H9 (cell line): ENCODE data around the gene AVPR2. TPM values are rescaled to one million over a fixed set of nuclear protein-coding genes. Genes with fewer than 3 reads are reported as not detected.

Experiments
- DNase-seq: peaks from one replicate; pipeline ENCODE4 v3.0.0-alpha.2; 2017
- H2AFZ ChIP-seq: one replicate; pipeline ENCODE4 v1.6.1; 2013; ENCODE audit warnings: mild to moderate bottlenecking, low read length, control low read depth, moderate library complexity
- H2AK5ac ChIP-seq: 2 replicates; pipeline ENCODE4 v1.6.1; 2013; ENCODE audit warnings: low read length, control low read depth, mixed read lengths; ENCODE audit not compliant: insufficient read length
- H2BK120ac ChIP-seq: one replicate; pipeline ENCODE4 v1.6.1; 2013; ENCODE audit warnings: low read depth, mild to moderate bottlenecking, low read length, control low read depth, inconsistent platforms; ENCODE audit not compliant: poor library complexity, severe bottlenecking
- H2BK12ac ChIP-seq: 2 replicates; pipeline ENCODE4 v1.6.1; 2013; ENCODE audit warnings: low read length, control low read depth, mixed read lengths, low read depth; ENCODE audit not compliant: insufficient read length
- H2BK15ac ChIP-seq: 2 replicates; pipeline ENCODE4 v1.6.1; 2013; ENCODE audit warnings: low read depth, low read length, control low read depth
- H2BK20ac ChIP-seq: one replicate; pipeline ENCODE4 v1.6.1; 2013; ENCODE audit warnings: low read depth, mild to moderate bottlenecking, low read length, control low read depth, inconsistent platforms; ENCODE audit not compliant: poor library complexity, severe bottlenecking
- H2BK5ac ChIP-seq: 2 replicates; pipeline ENCODE4 v1.6.1; 2013; ENCODE audit warnings: low read length, control low read depth, mixed read lengths; ENCODE audit not compliant: insufficient read length
- H3K14ac ChIP-seq: 2 replicates; pipeline ENCODE4 v1.6.1; 2013; ENCODE audit warnings: low read length, control low read depth; ENCODE audit not compliant: insufficient read depth
- H3K18ac ChIP-seq: 2 replicates; pipeline ENCODE4 v1.6.1; 2013; ENCODE audit warnings: low read depth, mild to moderate bottlenecking, mixed read lengths, low read length, control low read depth; ENCODE audit not compliant: insufficient read length
- H3K23ac ChIP-seq: 2 replicates; pipeline ENCODE4 v1.6.1; 2013; ENCODE audit warnings: low read length, control low read depth, mixed read lengths, low read depth; ENCODE audit not compliant: insufficient read length
- H3K23me2 ChIP-seq: 2 replicates; pipeline ENCODE4 v1.6.1; 2013; ENCODE audit warnings: low read depth, mild to moderate bottlenecking, mixed read lengths, low read length, control low read depth; ENCODE audit not compliant: insufficient read length, poor library complexity, severe bottlenecking
- H3K27ac ChIP-seq: 2 replicates; pipeline ENCODE4 v1.5.1; 2013; ENCODE audit warnings: low read length, control low read depth, mixed read lengths, low read depth; ENCODE audit not compliant: insufficient read length
- H3K27me3 ChIP-seq: 2 replicates; pipeline ENCODE4 v1.6.1; 2013; ENCODE audit warnings: low read length, control low read depth, inconsistent platforms; ENCODE audit not compliant: insufficient read depth
- H3K4ac ChIP-seq: 2 replicates; pipeline ENCODE4 v1.6.1; 2013; ENCODE audit warnings: low read depth, mild to moderate bottlenecking, control low read depth, inconsistent platforms, low read length, moderate library complexity
- H3K4me1 ChIP-seq: 2 replicates; pipeline ENCODE4 v1.6.1; 2013; ENCODE audit warnings: low read length, control low read depth, inconsistent platforms; ENCODE audit not compliant: insufficient read depth
- H3K4me2 ChIP-seq: 2 replicates; pipeline ENCODE4 v1.6.1; 2013; ENCODE audit warnings: low read length, control low read depth, mixed read lengths; ENCODE audit not compliant: insufficient read length, insufficient read depth
- H3K56ac ChIP-seq: 2 replicates; pipeline ENCODE4 v1.6.1; 2013; ENCODE audit warnings: low read depth, mild to moderate bottlenecking, mixed read lengths, low read length, control low read depth; ENCODE audit not compliant: insufficient read length
- H3K79me1 ChIP-seq: 2 replicates; pipeline ENCODE4 v1.6.1; 2013; ENCODE audit warnings: low read depth, mild to moderate bottlenecking, moderate library complexity, low read length, control low read depth, inconsistent platforms; ENCODE audit not compliant: insufficient read depth, poor library complexity, severe bottlenecking
- H3K79me2 ChIP-seq: 2 replicates; pipeline ENCODE4 v1.6.1; 2013; ENCODE audit warnings: low read length, control low read depth, inconsistent platforms; ENCODE audit not compliant: insufficient read depth
- H3K9ac ChIP-seq: 2 replicates; pipeline ENCODE4 v1.6.1; 2013; ENCODE audit warnings: low read length, control low read depth, mixed read lengths; ENCODE audit not compliant: insufficient read length; ENCODE audit errors: extremely low read depth
- H3K9me3 ChIP-seq: one replicate; pipeline ENCODE4 v1.6.1; 2013; ENCODE audit warnings: low read depth, low read length, inconsistent platforms; ENCODE audit not compliant: control insufficient read depth
- H3T11ph ChIP-seq: one replicate; pipeline ENCODE4 v1.6.1; 2013; ENCODE audit warnings: mild to moderate bottlenecking, low read length, control low read depth, inconsistent platforms
- H4K20me1 ChIP-seq: one replicate; pipeline ENCODE4 v1.6.1; 2013; ENCODE audit not compliant: control insufficient read depth, insufficient read length, insufficient read depth
- H4K5ac ChIP-seq: 2 replicates; pipeline ENCODE4 v1.6.1; 2013; ENCODE audit warnings: low read depth, mild to moderate bottlenecking, mixed read lengths, low read length, control low read depth; ENCODE audit not compliant: insufficient read length
- H4K8ac ChIP-seq: replicated peaks from 2 replicates; pipeline ENCODE4 v1.6.1; 2013; ENCODE audit warnings: low read length, control low read depth, mixed read lengths, low read depth; ENCODE audit not compliant: insufficient read length
- H4K91ac ChIP-seq: 2 replicates; pipeline ENCODE4 v1.6.1; 2013; ENCODE audit warnings: low read depth, mild to moderate bottlenecking, moderate library complexity, mixed read lengths, low read length, control low read depth; ENCODE audit not compliant: insufficient read length
- H3K27ac Mint-ChIP-seq, 3 experiments: 2 replicates in 2 of 3; 3 replicates in 1 of 3; pipeline ENCODE4 v1.8.0; 2020 to 2021; ENCODE audit warnings: mixed read lengths in 3 of 3, mild to moderate bottlenecking in 1 of 3, moderate library complexity in 1 of 3
- H3K27me3 Mint-ChIP-seq: 2 replicates; pipeline ENCODE4 v1.8.0; 2021; ENCODE audit warnings: low read depth, mild to moderate bottlenecking, moderate library complexity, mixed read lengths
- H3K36me3 Mint-ChIP-seq, 3 experiments: 2 replicates in 2 of 3; 3 replicates in 1 of 3; pipeline ENCODE4 v1.8.0; 2020 to 2021; ENCODE audit warnings: low read depth in 3 of 3, mixed read lengths in 3 of 3; ENCODE audit not compliant: insufficient read depth in 1 of 3
- H3K4me1 Mint-ChIP-seq, 2 experiments: 2 replicates each; pipeline ENCODE4 v1.8.0; 2020; ENCODE audit warnings: mixed read lengths in 2 of 2
- H3K4me3 Mint-ChIP-seq, 2 experiments: 2 replicates in 1 of 2; 3 replicates in 1 of 2; pipeline ENCODE4 v1.8.0; 2020 to 2021; ENCODE audit warnings: mild to moderate bottlenecking in 2 of 2, mixed read lengths in 2 of 2, moderate library complexity in 1 of 2
- H3K9me3 Mint-ChIP-seq, 2 experiments: 2 replicates in 1 of 2; 3 replicates in 1 of 2; pipeline ENCODE4 v1.8.0; 2020; ENCODE audit warnings: mild to moderate bottlenecking in 2 of 2, mixed read lengths in 2 of 2, moderate library complexity in 1 of 2
- WGBS: extraction: QIAGEN DNeasy Blood & Tissue Kit; methylation state at CpG from one replicate; pipeline ENCODE4 v1.1.7; 2013; ENCODE audit warnings: missing lambda C conversion rate, low lambda C conversion rate, mixed read lengths; ENCODE audit not compliant: insufficient read length; ENCODE audit errors: extremely low coverage; 5-methylcytosine and 5-hydroxymethylcytosine counted together
- total RNA-seq: library from RNA; stranded (reverse); gene quantifications from 2 replicates; pipeline ENCODE4 v1.2.1, GENCODE V29; 2021
- TF ChIP-seq, protein P1 (sequence below): fragments of 200-600 bp; sonication (generic); conservative IDR thresholded peaks from 3 replicates; pipeline ENCODE4 v1.8.0; 2021; ENCODE audit warnings: antibody characterized with exemption, mild to moderate bottlenecking

AVPR2 gene
- total RNA-seq, 1 experiment from 2014 or later = not detected

DNA sequence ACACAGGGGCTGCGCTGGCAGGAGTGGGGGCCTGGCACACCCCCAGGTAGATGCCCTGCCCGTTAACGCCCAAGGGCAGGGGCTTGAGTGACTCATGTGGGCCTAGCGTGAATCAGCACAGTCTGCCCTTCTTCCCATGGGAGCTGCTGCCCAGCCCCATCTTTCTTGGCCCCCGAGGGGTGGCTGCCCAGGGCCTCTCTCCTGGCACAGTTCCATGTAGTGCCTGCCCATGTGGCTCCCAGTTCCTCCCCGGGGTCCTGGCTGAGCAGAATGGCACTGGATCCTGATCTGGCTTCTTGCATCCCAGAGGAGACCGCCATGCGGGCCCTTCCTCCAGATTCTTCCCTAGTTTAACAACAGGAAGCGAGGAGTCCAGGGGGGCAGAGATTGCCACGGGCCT, 2.1 kb upstream of the AVPR2 start:
- no peak overlapping the region for H3T11ph ChIP-seq
- H3K79me1 ChIP-seq = no peaks in the 10 kb centered on the region
- no peaks in the 10 kb centered on the region for H3K27me3 ChIP-seq
- no peak overlapping the region for H3K4ac ChIP-seq
- TF ChIP-seq, protein P1, sequence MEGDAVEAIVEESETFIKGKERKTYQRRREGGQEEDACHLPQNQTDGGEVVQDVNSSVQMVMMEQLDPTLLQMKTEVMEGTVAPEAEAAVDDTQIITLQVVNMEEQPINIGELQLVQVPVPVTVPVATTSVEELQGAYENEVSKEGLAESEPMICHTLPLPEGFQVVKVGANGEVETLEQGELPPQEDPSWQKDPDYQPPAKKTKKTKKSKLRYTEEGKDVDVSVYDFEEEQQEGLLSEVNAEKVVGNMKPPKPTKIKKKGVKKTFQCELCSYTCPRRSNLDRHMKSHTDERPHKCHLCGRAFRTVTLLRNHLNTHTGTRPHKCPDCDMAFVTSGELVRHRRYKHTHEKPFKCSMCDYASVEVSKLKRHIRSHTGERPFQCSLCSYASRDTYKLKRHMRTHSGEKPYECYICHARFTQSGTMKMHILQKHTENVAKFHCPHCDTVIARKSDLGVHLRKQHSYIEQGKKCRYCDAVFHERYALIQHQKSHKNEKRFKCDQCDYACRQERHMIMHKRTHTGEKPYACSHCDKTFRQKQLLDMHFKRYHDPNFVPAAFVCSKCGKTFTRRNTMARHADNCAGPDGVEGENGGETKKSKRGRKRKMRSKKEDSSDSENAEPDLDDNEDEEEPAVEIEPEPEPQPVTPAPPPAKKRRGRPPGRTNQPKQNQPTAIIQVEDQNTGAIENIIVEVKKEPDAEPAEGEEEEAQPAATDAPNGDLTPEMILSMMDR = no peak
- H2BK20ac ChIP-seq = no peak overlapping the region
- no peak overlapping the region for H3K4me2 ChIP-seq
- no peak for DNase-seq
- no CpG with 5 or more reads among the region's 10 CpGs for WGBS
- H3K27me3 Mint-ChIP-seq = peaks cover 4% of the 10 kb centered on the region; the same call in 1 of the 2 replicates
- no peak overlapping the region for H2BK120ac ChIP-seq
- H3K79me2 ChIP-seq = no peaks in the 10 kb centered on the region
- H3K9me3 ChIP-seq = peaks cover 10% of the 10 kb centered on the region
- H3K4me3 Mint-ChIP-seq = no peak overlapping the region
- H3K23ac ChIP-seq = no peak overlapping the region
- no peak overlapping the region for H3K14ac ChIP-seq
- no peak overlapping the region for H4K91ac ChIP-seq
- no peak overlapping the region for H3K9ac ChIP-seq
- H4K20me1 ChIP-seq = no peaks in the 10 kb centered on the region
- no peak overlapping the region for H2AFZ ChIP-seq
- no peak overlapping the region for H2BK5ac ChIP-seq
- no peak overlapping the region for H3K27ac ChIP-seq
- no peak overlapping the region for H4K5ac ChIP-seq
- no peak overlapping the region for H4K8ac ChIP-seq
- no peak overlapping the region for H2AK5ac ChIP-seq
- H3K27ac Mint-ChIP-seq = no peak overlapping the region
- no peak overlapping the region for H3K18ac ChIP-seq
- no peaks in the 10 kb centered on the region for H3K4me1 ChIP-seq
- H2BK12ac ChIP-seq = no peak overlapping the region
- peaks cover 0 to 10% (median 4%) of the 10 kb centered on the region in 3 experiments; a peak in 5 of 7 replicates for H3K36me3 Mint-ChIP-seq
- no peak overlapping the region for H2BK15ac ChIP-seq
- H3K23me2 ChIP-seq = no peaks in the 10 kb centered on the region
- peaks cover 5 to 22% of the 10 kb centered on the region in 2 experiments for H3K4me1 Mint-ChIP-seq
- peaks cover 67 to 68% of the 10 kb centered on the region in 2 experiments for H3K9me3 Mint-ChIP-seq
- no peak overlapping the region for H3K56ac ChIP-seq
